NCI-H2029 (cell line): ENCODE results near the gene KMT5C.
"Not testable (repeated sequence)": the region's sequence is repeated elsewhere in the genome, so short reads cannot be mapped to it uniquely, and the experiment has no call there.

Experiments used
- DNase-seq: peaks from one replicate; lab custom pipeline; 2025; lab: John Stamatoyannopoulos, UW

KMT5C gene

GRCh38 chr19:55319785-55320184, 19.9 kb upstream of the KMT5C start:
- DNase-seq: peak; percentile 10

- no peak for DNase-seq
Measured at GRCh38 chr19:55320844-55321419, 18.7 kb upstream of the KMT5C start.

- no peak for DNase-seq
Measured at GRCh38 chr19:55321466-55322137, 18.1 kb upstream of the KMT5C start.

- no peak for DNase-seq
Measured at GRCh38 chr19:55322204-55322885, 17.3 kb upstream of the KMT5C start.

GRCh38 chr19:55324662-55325061, 15.0 kb upstream of the KMT5C start:
- no peak for DNase-seq

GRCh38 chr19:55325172-55325571, 14.5 kb upstream of the KMT5C start, which contains the start of gene TMEM150B:
TMEM150B (minus strand) TSS chr19:55325341; CDS start chr19:55321036, 4,305 bp downstream.
- DNase-seq: no peak

- DNase-seq: not testable (repeated sequence)
Measured at GRCh38 chr19:55328774-55329318, 10.8 kb upstream of the KMT5C start.

GRCh38 chr19:55329791-55330190, 9.9 kb upstream of the KMT5C start:
- DNase-seq: not testable (repeated sequence)

- DNase-seq: no peak
Measured at GRCh38 chr19:55333870-55334269, 5.8 kb upstream of the KMT5C start.

- no peak for DNase-seq
Measured at GRCh38 chr19:55336101-55336500, 3.6 kb upstream of the KMT5C start.

GRCh38 chr19:55339889-55340783, 460 bp downstream of the KMT5C start:
- no peak for DNase-seq

GRCh38 chr19:55340784-55341147, 1.1 kb downstream of the KMT5C start:
- DNase-seq: no peak

- peak; percentile 84 for DNase-seq
Measured at GRCh38 chr19:55341171-55341588, 1.5 kb downstream of the KMT5C start.

GRCh38 chr19:55341595-55342531, 2.2 kb downstream of the KMT5C start:
- no peak for DNase-seq

GRCh38 chr19:55344444-55344843, 4.8 kb downstream of the KMT5C start:
- no peak for DNase-seq

- DNase-seq: no peak
Measured at GRCh38 chr19:55345101-55345817, 5.6 kb downstream of the KMT5C start.

GRCh38 chr19:55345818-55346724, 6.4 kb downstream of the KMT5C start:
- no peak for DNase-seq

GRCh38 chr19:55346725-55347441, 7.2 kb downstream of the KMT5C start:
- DNase-seq: no peak
